Parathyroid adenoma (tissue), 2 donors: ENCODE data around the gene FDX2.

ENCODE experiments used
- H2AFZ ChIP-seq: fragments of 300-600 bp; sonication (generic); one replicate; pipeline ENCODE4 v1.7.0; 2017; ENCODE audit warnings: antibody characterized with exemption, mild to moderate bottlenecking
- H3K27ac ChIP-seq: fragments of 300-600 bp; sonication (generic); one replicate; pipeline ENCODE4 v1.7.0; 2017
- H3K27me3 ChIP-seq: fragments of 300-600 bp; sonication (generic); one replicate; pipeline ENCODE4 v1.7.0; 2017; ENCODE audit warnings: low read length; ENCODE audit not compliant: control insufficient read depth, insufficient read depth
- H3K36me3 ChIP-seq: fragments of 300-600 bp; sonication (generic); one replicate; pipeline ENCODE4 v1.7.0; 2017; ENCODE audit warnings: low read length; ENCODE audit not compliant: control insufficient read depth, insufficient read depth
- H3K4me1 ChIP-seq: fragments of 300-600 bp; sonication (generic); one replicate; pipeline ENCODE4 v1.7.0; 2017; ENCODE audit warnings: control low read depth
- H3K4me2 ChIP-seq: fragments of 300-600 bp; sonication (generic); one replicate; pipeline ENCODE4 v1.7.0; 2017; ENCODE audit warnings: low read length
- H3K4me3 ChIP-seq: fragments of 300-600 bp; sonication (generic); one replicate; pipeline ENCODE4 v1.7.0; 2017; ENCODE audit warnings: low read depth, low read length
- H3K79me2 ChIP-seq: fragments of 300-600 bp; sonication (generic); one replicate; pipeline ENCODE4 v1.7.0; 2017; ENCODE audit warnings: control low read depth
- H3K9ac ChIP-seq: fragments of 300-600 bp; sonication (generic); one replicate; pipeline ENCODE4 v1.7.0; 2017; ENCODE audit warnings: mild to moderate bottlenecking
- H3K9me3 ChIP-seq: fragments of 300-600 bp; sonication (generic); one replicate; pipeline ENCODE4 v1.7.0; 2017; ENCODE audit warnings: low read length; ENCODE audit not compliant: control insufficient read depth
- TF ChIP-seq, protein P1 (sequence below): fragments of 300-600 bp; sonication (generic); IDR thresholded peaks from one replicate; pipeline ENCODE4 v1.7.0; 2017; ENCODE audit warnings: antibody characterized with exemption, mild to moderate bottlenecking
- donor health status: primary hyperparathyroidism.

FDX2 gene

DNA sequence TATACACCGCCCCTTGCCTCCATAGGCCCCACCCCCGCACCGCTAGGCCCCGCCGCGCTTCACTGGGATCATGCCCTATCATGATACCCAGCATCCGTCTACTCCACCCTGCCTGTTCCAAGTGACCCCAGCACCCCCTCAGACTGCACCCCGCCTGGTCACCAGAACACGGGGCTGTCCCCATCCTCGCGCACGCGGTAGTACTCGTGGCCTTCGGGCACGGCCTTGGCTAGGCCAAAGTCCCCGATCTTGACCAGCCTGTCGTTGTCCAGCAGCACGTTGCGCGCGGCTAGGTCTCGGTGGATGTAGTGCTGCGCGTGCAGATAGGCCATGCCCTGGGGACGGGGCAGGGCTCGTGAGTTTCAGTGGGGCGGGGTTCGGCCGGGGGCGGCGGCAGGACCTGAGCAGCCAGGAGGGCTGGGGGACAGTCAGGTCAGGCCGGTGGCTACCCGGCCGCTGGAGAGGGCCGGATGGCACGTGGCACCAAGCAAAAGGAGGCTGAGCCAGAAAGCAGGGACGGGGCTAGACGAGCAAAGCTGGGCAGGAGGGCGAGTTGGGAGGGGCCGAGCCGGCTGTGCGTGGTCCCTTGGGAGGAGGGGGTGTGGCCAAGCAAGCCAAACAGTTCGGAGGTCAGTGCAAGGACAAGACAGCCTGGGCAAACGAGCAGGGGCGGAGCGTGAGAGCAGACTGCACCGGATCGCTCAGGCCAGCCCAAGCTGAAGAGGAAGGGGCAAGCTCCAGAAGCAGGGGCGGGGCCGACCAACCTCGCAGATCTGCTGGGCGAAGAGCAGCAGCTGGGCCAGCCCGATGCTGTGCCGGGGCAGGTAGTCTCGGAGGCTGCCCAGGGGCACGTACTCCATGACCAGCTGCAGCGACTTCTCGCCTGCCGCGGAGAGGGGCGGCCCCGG lies 37.2 kb upstream of the FDX2 start:
- TF ChIP-seq, protein P1, sequence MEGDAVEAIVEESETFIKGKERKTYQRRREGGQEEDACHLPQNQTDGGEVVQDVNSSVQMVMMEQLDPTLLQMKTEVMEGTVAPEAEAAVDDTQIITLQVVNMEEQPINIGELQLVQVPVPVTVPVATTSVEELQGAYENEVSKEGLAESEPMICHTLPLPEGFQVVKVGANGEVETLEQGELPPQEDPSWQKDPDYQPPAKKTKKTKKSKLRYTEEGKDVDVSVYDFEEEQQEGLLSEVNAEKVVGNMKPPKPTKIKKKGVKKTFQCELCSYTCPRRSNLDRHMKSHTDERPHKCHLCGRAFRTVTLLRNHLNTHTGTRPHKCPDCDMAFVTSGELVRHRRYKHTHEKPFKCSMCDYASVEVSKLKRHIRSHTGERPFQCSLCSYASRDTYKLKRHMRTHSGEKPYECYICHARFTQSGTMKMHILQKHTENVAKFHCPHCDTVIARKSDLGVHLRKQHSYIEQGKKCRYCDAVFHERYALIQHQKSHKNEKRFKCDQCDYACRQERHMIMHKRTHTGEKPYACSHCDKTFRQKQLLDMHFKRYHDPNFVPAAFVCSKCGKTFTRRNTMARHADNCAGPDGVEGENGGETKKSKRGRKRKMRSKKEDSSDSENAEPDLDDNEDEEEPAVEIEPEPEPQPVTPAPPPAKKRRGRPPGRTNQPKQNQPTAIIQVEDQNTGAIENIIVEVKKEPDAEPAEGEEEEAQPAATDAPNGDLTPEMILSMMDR: no peak
- Histone ChIP-seq H3K79me2 (no peaks in the 10 kb centered on the region), H3K9me3 (no peaks in the 10 kb centered on the region), H3K27ac (no peak overlapping the region), H3K36me3 (no peaks in the 10 kb centered on the region), H3K4me1 (no peaks in the 10 kb centered on the region), H2AFZ (no peak overlapping the region), H3K9ac (no peak overlapping the region), H3K4me3 (no peak overlapping the region), H3K4me2 (no peak overlapping the region), H3K27me3 (no peaks in the 10 kb centered on the region)

DNA sequence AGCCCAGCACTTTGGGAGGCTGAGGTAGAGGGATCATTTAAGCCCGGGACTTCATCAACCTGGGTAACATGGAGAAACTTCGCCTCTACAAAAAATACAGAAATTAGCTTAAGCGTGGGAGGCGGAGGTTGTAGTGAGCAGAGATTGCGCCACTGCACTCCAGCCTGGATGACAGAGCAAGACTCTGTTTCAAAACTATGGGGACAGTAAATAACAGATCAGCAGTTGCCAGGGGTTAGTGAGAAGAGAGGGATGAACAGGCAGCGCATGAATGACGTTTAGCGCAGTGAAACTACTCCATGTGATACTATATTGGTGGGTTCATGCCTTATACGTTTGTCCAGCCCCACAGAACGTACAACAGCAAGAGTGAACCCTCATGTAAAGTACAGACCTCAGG lies 30.7 kb upstream of the FDX2 start:
- no peak overlapping the region for H3K27ac ChIP-seq
- TF ChIP-seq, protein P1: no peak

DNA sequence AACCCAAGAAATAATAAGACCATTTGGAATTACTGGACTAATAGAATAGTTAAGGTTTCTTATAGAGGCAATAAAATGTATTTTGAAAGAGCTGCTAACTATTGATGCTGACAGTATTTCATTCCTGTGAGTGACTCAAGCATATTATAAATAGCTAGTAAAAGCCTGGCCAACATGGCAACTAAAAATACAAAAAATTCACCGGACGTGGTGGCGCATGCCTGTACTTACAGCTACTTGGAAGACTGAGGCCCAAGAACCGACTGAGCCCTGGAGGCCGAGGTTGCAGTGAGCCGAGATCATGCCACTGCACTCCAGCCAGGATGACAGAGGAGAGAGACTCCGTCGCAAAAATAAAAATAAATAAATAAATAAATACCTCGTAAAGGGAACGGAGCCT lies 29.0 kb upstream of the FDX2 start:
- Histone ChIP-seq H3K9ac (no peak overlapping the region), H3K9me3 (no peaks in the 10 kb centered on the region), H3K4me1 (no peaks in the 10 kb centered on the region), H2AFZ (no peak overlapping the region), H3K4me2 (no peak overlapping the region), H3K27me3 (no peaks in the 10 kb centered on the region), H3K36me3 (no peaks in the 10 kb centered on the region), H3K27ac (no peak overlapping the region), H3K79me2 (no peaks in the 10 kb centered on the region), H3K4me3 (no peak overlapping the region)
- TF ChIP-seq, protein P1: no peak

More for the DNA sequence above, 30.7 kb upstream of the FDX2 start:
- Histone ChIP-seq H3K27me3 (no peaks in the 10 kb centered on the region), H3K36me3 (no peaks in the 10 kb centered on the region), H3K4me3 (no peak overlapping the region), H3K9me3 (no peaks in the 10 kb centered on the region), H3K4me2 (no peak overlapping the region), H3K4me1 (no peaks in the 10 kb centered on the region), H3K79me2 (no peaks in the 10 kb centered on the region), H3K9ac (no peak overlapping the region), H2AFZ (no peak overlapping the region)

DNA sequence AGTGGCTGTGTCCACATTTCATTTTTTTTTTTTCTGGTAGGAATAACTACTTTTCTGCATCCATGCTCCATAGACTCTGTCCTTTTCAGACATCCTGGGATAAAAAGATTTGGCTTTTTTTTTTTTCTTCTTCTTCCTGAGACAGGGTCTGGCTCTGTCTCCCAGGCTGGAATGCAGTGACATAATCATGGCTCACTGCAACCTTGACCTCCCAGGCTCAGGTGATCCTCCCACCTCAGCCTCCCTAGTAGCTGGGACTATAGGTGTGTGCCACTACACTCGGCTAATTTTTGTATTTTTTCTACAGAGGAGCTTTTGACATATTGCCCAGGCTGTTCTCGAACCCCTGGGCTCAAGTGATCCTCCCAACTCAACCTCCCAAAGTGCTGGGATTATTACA lies 27.7 kb upstream of the FDX2 start:
- Histone ChIP-seq H3K4me2 (no peak overlapping the region), H3K27ac (no peak overlapping the region), H3K9ac (no peak overlapping the region), H3K27me3 (no peaks in the 10 kb centered on the region), H3K36me3 (no peaks in the 10 kb centered on the region), H3K4me3 (no peak overlapping the region), H2AFZ (no peak overlapping the region), H3K4me1 (no peaks in the 10 kb centered on the region), H3K9me3 (no peaks in the 10 kb centered on the region), H3K79me2 (no peaks in the 10 kb centered on the region)
- TF ChIP-seq, protein P1: no peak

DNA sequence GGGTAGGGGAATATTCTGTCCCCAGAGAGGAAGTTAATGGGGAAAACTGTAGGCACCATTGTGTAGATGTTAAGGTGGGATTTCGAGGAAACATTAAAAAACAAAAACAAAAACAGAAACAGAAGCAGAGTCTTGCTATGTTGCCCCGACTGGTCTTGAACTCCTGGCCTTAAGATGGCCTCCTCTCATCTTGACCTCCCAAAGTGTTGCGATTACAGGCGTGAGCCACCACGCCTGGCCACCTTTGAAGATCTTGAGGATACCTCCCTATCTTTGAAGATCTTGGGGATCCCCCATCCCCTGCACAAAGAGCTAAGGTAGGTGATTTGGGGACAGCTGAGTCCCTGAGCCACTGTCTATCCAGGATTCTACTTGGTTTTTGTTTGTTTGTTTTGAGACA lies 24.2 kb upstream of the FDX2 start:
- Histone ChIP-seq H3K27me3 (no peaks in the 10 kb centered on the region), H3K4me3 (no peak overlapping the region), H3K36me3 (no peaks in the 10 kb centered on the region), H3K9me3 (no peaks in the 10 kb centered on the region), H3K4me1 (no peaks in the 10 kb centered on the region), H3K9ac (no peak overlapping the region), H3K79me2 (no peaks in the 10 kb centered on the region), H2AFZ (no peak overlapping the region), H3K27ac (no peak overlapping the region), H3K4me2 (no peak overlapping the region)
- TF ChIP-seq, protein P1: no peak
